IPS DF 19.7 (cell line): ENCODE measurements around the gene MYCL.
"Not testable (repeated sequence)": the region's sequence is repeated elsewhere in the genome, so short reads cannot be mapped to it uniquely, and the experiment has no call there.

Experiments used
- DNase-seq: peaks from one replicate; pipeline ENCODE4 v3.0.0-alpha.2; 2013; ENCODE audit warnings: low read depth, low spot score

MYCL gene

GRCh38 chr1:39890880-39891279 lies 10.8 kb downstream of the MYCL start:
- no peak for DNase-seq

- DNase-seq, result no peak
Observed at GRCh38 chr1:39890273-39890672, 11.4 kb downstream of the MYCL start.

- no peak for DNase-seq
Observed at GRCh38 chr1:39886757-39887231, 14.9 kb downstream of the MYCL start.

- no peak for DNase-seq
Observed at GRCh38 chr1:39885516-39885915, 16.2 kb downstream of the MYCL start.

GRCh38 chr1:39882152-39882551 lies 19.6 kb downstream of the MYCL start:
- no peak for DNase-seq

- DNase-seq, result no peak
Observed at GRCh38 chr1:39877980-39878956, 23.4 kb downstream of the MYCL start.

- DNase-seq, result no peak
Observed at GRCh38 chr1:39877231-39877778, 24.4 kb downstream of the MYCL start.

- no peak for DNase-seq
Observed at GRCh38 chr1:39876144-39876543, 25.6 kb downstream of the MYCL start.

- DNase-seq, result no peak
Observed at GRCh38 chr1:39872698-39873097, 29.0 kb downstream of the MYCL start.

- DNase-seq, result no peak
Observed at GRCh38 chr1:39871796-39872195, 29.9 kb downstream of the MYCL start.

- DNase-seq, result not testable (repeated sequence)
Observed at GRCh38 chr1:39871043-39871442, 30.7 kb downstream of the MYCL start.

GRCh38 chr1:39869538-39870112 lies 32.1 kb downstream of the MYCL start:
- DNase-seq, result not testable (repeated sequence)

GRCh38 chr1:39866767-39867166 lies 35.0 kb downstream of the MYCL start:
- DNase-seq, result no peak

- DNase-seq, result no peak
Observed at GRCh38 chr1:39865762-39866161, 36.0 kb downstream of the MYCL start.

- no peak for DNase-seq
Observed at GRCh38 chr1:39863177-39863576, 38.5 kb downstream of the MYCL start.

GRCh38 chr1:39861003-39861402 lies 40.7 kb downstream of the MYCL start:
- no peak for DNase-seq

GRCh38 chr1:39859859-39860812 lies 41.6 kb downstream of the MYCL start:
- DNase-seq, result no peak

- DNase-seq, result no peak
Observed at GRCh38 chr1:39858315-39858714, 43.4 kb downstream of the MYCL start.

GRCh38 chr1:39857126-39857878 lies 44.4 kb downstream of the MYCL start:
- DNase-seq, result no peak

GRCh38 chr1:39854738-39855137 lies 47.0 kb downstream of the MYCL start:
- no peak for DNase-seq

GRCh38 chr1:39854314-39854713 lies 47.4 kb downstream of the MYCL start:
- DNase-seq, result no peak
